Brain pericyte (primary cell): ENCODE measurements around the gene TAS2R40.
"Not testable (repeated sequence)": the region's sequence is repeated elsewhere in the genome, so short reads cannot be mapped to it uniquely, and the experiment has no call there.

Experiments
- DNase-seq: peaks from one replicate; pipeline ENCODE4 v3.0.0-alpha.2; 2012; ENCODE audit warnings: low read depth, low spot score

Gene TAS2R40

GRCh38 chr7:143250199-143250598, 28.4 kb downstream of the TAS2R40 start:
- DNase-seq, result no peak

GRCh38 chr7:143250822-143251221, 29.0 kb downstream of the TAS2R40 start:
- DNase-seq, result no peak

GRCh38 chr7:143252006-143252405, 30.2 kb downstream of the TAS2R40 start:
- no peak for DNase-seq

GRCh38 chr7:143255564-143255963, 33.7 kb downstream of the TAS2R40 start:
- DNase-seq, result no peak

- DNase-seq, result no peak
Measured at GRCh38 chr7:143256325-143256724, 34.5 kb downstream of the TAS2R40 start.

GRCh38 chr7:143256932-143257331, 35.1 kb downstream of the TAS2R40 start:
- DNase-seq, result no peak

- DNase-seq, result no peak
Measured at GRCh38 chr7:143257501-143257900, 35.7 kb downstream of the TAS2R40 start.

- DNase-seq, result no peak
Measured at GRCh38 chr7:143258831-143259230, 37.0 kb downstream of the TAS2R40 start.

- no peak for DNase-seq
Measured at GRCh38 chr7:143259765-143260164, 37.9 kb downstream of the TAS2R40 start.

GRCh38 chr7:143261901-143262300, 40.1 kb downstream of the TAS2R40 start:
- no peak for DNase-seq

GRCh38 chr7:143263266-143264195, 41.7 kb downstream of the TAS2R40 start, which contains the start of gene GSTK1:
TSS of gene GSTK1 (plus strand) at chr7:143263441. CDS start at chr7:143263514, 73 bp downstream.
- DNase-seq, result no peak

GRCh38 chr7:143264196-143264568, 42.3 kb downstream of the TAS2R40 start:
- DNase-seq, result not testable (repeated sequence)

GRCh38 chr7:143265017-143265693, 43.3 kb downstream of the TAS2R40 start:
- DNase-seq, result no peak

GRCh38 chr7:143269251-143269650, 47.4 kb downstream of the TAS2R40 start:
- no peak for DNase-seq

- no peak for DNase-seq
Measured at GRCh38 chr7:143271240-143271639, 49.4 kb downstream of the TAS2R40 start.
